Measurements from ENCODE around the gene NAV3. TPM values are rescaled to one million over a fixed set of nuclear protein-coding genes. Genes with fewer than 3 reads are reported as not detected.

Gene NAV3
- total and polyA plus RNA-seq, 10 donors: 0.74 to 111 (median 40.4) TPM

- intact Hi-C loops (cut with DNase I; ENCODE audit: low total_unique reads): no loop called here
- peaks cover 0 to 6% (median 0%) of the 10 kb centered on the region in 6 donors for H3K4me1 ChIP-seq
- no peaks in the 10 kb centered on the region for H3K9me3 ChIP-seq
- no peak overlapping the region for H3K27ac ChIP-seq
- TF ChIP-seq CTCF (IDR thresholded peaks at IDR 0.05 in 8 of 11, conservative IDR thresholded peaks at IDR 0.05 in 3 of 11): no peak
- TF ChIP-seq POLR2A (IDR thresholded peaks at IDR 0.05): no peak
- no peak for TF ChIP-seq POLR2AphosphoS5 (IDR thresholded peaks at IDR 0.05)
- no peaks in the 10 kb centered on the region for H3K36me3 ChIP-seq
- no peaks in the 10 kb centered on the region for H3K27me3 ChIP-seq (replicated peaks in 1 of 7)
- DNase-seq: no peak
- WGBS, 5 donors: 50 to 85% (median 73%) methylated on average over 3 of the region's 3 CpGs
- H3K4me3 ChIP-seq: no peak overlapping the region
Measured at GRCh38 chr12:77918046-77918445, 87.4 kb downstream of the NAV3 start.

- no peak for TF ChIP-seq POLR2A (IDR thresholded peaks at IDR 0.05)
- TF ChIP-seq CTCF (IDR thresholded peaks at IDR 0.05 in 8 of 11, conservative IDR thresholded peaks at IDR 0.05 in 3 of 11): no peak
Measured at GRCh38 chr12:77919450-77919849, 88.8 kb downstream of the NAV3 start.

DNA sequence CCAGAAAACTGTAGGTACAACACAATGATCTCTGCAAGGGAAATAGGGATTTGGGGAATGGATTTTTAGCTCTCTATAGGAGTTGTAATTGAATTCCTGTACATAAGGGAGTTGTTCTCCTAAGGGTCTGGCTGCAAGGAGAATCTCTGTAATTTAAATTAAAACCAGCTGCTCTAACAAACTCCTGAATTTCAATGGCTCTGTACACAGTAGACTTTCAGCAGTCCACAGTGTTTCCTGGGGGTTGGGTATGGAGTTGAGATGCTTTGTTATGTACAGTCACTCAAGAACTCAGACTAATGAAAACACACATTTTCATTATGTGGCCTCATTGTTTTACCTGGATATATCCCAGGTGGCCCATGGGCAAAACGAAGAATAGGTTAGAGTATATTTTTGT lies 93.2 kb downstream of the NAV3 start:
- no peaks in the 10 kb centered on the region for H3K36me3 ChIP-seq
- no peak overlapping the region for H3K27ac ChIP-seq
- intact Hi-C loops (cut with DNase I; ENCODE audit: low total_unique reads): no loop called here
- H3K9me3 ChIP-seq: no peaks in the 10 kb centered on the region
- no peak for TF ChIP-seq POLR2A (IDR thresholded peaks at IDR 0.05)
- TF ChIP-seq CTCF (IDR thresholded peaks at IDR 0.05 in 8 of 11, conservative IDR thresholded peaks at IDR 0.05 in 3 of 11): no peak
- WGBS, 5 donors: 51 to 77% (median 60%) methylated on average over 1 of the region's 1 CpG
- no peak for DNase-seq
- H3K4me3 ChIP-seq: no peak overlapping the region
- H3K4me1 ChIP-seq: peaks cover 0 to 9% (median 0%) of the 10 kb centered on the region in 6 donors
- no peaks in the 10 kb centered on the region for H3K27me3 ChIP-seq (replicated peaks in 1 of 7)

More at GRCh38 chr12:77919450-77919849, 88.8 kb downstream of the NAV3 start:
- Histone ChIP-seq H3K36me3 (no peaks in the 10 kb centered on the region), H3K9me3 (no peaks in the 10 kb centered on the region), H3K4me3 (no peak overlapping the region), H3K27me3 (replicated peaks in 1 of 7) (no peaks in the 10 kb centered on the region), H3K4me1 (peaks cover 0 to 6% (median 0%) of the 10 kb centered on the region in 6 donors), H3K27ac (no peak overlapping the region)
- DNase-seq: no peak
- intact Hi-C loops (cut with DNase I; ENCODE audit: low total_unique reads): no loop called here
- WGBS, 5 donors: 68 to 82% (median 77%) methylated on average over 3 of the region's 3 CpGs

GRCh38 chr12:77924703-77925102 lies 94.0 kb downstream of the NAV3 start:
- Histone ChIP-seq H3K27ac (no peak overlapping the region), H3K9me3 (no peaks in the 10 kb centered on the region), H3K36me3 (no peaks in the 10 kb centered on the region), H3K4me1 (peaks cover 0 to 9% (median 0%) of the 10 kb centered on the region in 6 donors), H3K27me3 (replicated peaks in 1 of 7) (no peaks in the 10 kb centered on the region), H3K4me3 (no peak overlapping the region)
- 77 to 85% (median 82%) methylated on average over 2 of the region's 2 CpGs for WGBS, 5 donors
- DNase-seq: no peak
- no peak for TF ChIP-seq POLR2A (IDR thresholded peaks at IDR 0.05)
- TF ChIP-seq POLR2AphosphoS5 (IDR thresholded peaks at IDR 0.05): no peak
- TF ChIP-seq CTCF (IDR thresholded peaks at IDR 0.05 in 8 of 11, conservative IDR thresholded peaks at IDR 0.05 in 3 of 11): no peak
- intact Hi-C loops (cut with DNase I; ENCODE audit: low total_unique reads): loop anchor here (5.0 kb wide), 1 partner anchor 202 kb away; no protein-coding TSS in a partner anchor

Measured in spleen (tissue), 11 donors.